CD4-positive, alpha-beta T cell treated with Interleukin-21 for 1 hour (primary cell): Measurements from ENCODE around the gene HRAS.
A peak's percentile ranks its signal among the peaks of the same experiment; 100 is the strongest.

ENCODE experiments used
- DNase-seq: peaks from one replicate; pipeline ENCODE4 v3.0.0-alpha.2; 2020

Gene HRAS

GRCh38 chr11:567011-567628 lies 31.7 kb upstream of the HRAS start:
- no peak for DNase-seq

GRCh38 chr11:565921-566509 lies 30.6 kb upstream of the HRAS start:
- DNase-seq = no peak

- no peak for DNase-seq
These were observed 28.6 kb upstream of the HRAS start for GRCh38 chr11:563812-564578.

- no peak for DNase-seq
These were observed 27.9 kb upstream of the HRAS start for GRCh38 chr11:563066-563811.

- DNase-seq = no peak
These were observed 26.8 kb upstream of the HRAS start for GRCh38 chr11:562046-562645.

GRCh38 chr11:561148-562003 lies 26.0 kb upstream of the HRAS start:
- DNase-seq = peak; percentile 31

- peak; percentile 95 for DNase-seq
These were observed 25.1 kb upstream of the HRAS start, which contains the start of the genes LMNTD2 and RASSF7 for GRCh38 chr11:560305-561147. TSS of gene LMNTD2 (minus strand) at chr11:560738. CDS start at chr11:560716, 22 bp downstream. TSS of gene RASSF7 (plus strand) at chr11:560970. CDS start at chr11:561769, 799 bp downstream.

GRCh38 chr11:559712-560304 lies 24.4 kb upstream of the HRAS start:
- DNase-seq = no peak

- no peak for DNase-seq
These were observed 23.7 kb upstream of the HRAS start for GRCh38 chr11:559020-559620.

- DNase-seq = no peak
These were observed 23.1 kb upstream of the HRAS start for GRCh38 chr11:558503-558902.

- DNase-seq = no peak
These were observed 22.2 kb upstream of the HRAS start for GRCh38 chr11:557328-558132.

- DNase-seq = no peak
These were observed 21.4 kb upstream of the HRAS start for GRCh38 chr11:556662-557256.

GRCh38 chr11:555780-556661 lies 20.6 kb upstream of the HRAS start:
- DNase-seq = no peak

- DNase-seq = no peak
These were observed 19.9 kb upstream of the HRAS start for GRCh38 chr11:555227-555779.

- DNase-seq = peak; percentile 83
These were observed 19.3 kb upstream of the HRAS start for GRCh38 chr11:554428-555226.

- DNase-seq = no peak
These were observed 18.6 kb upstream of the HRAS start for GRCh38 chr11:553988-554340.
